Urinary bladder (tissue), 4 donors: Measurements from ENCODE around the gene HMCN2. TPM values are rescaled to one million over a fixed set of nuclear protein-coding genes. Genes with fewer than 3 reads are reported as not detected.

Source experiments
- DNase-seq: peaks from one replicate; pipeline ENCODE4 v3.0.0-alpha.2; 2015; ENCODE audit errors: extremely low spot score
- H3K27ac ChIP-seq: one replicate; pipeline ENCODE4 v1.5.1; 2013; ENCODE audit warnings: low read depth, mild to moderate bottlenecking, moderate library complexity
- H3K36me3 ChIP-seq: one replicate; pipeline ENCODE4 v1.6.1; 2013; ENCODE audit warnings: mild to moderate bottlenecking, moderate library complexity; ENCODE audit not compliant: insufficient read depth
- H3K4me1 ChIP-seq: one replicate; pipeline ENCODE4 v1.6.1; 2013; ENCODE audit warnings: mild to moderate bottlenecking, moderate library complexity; ENCODE audit not compliant: insufficient read depth
- H3K4me3 ChIP-seq: one replicate; pipeline ENCODE4 v1.5.1; 2013; ENCODE audit warnings: low read depth, low read length
- WGBS: extraction: QIAGEN DNeasy Blood & Tissue Kit; methylation state at CpG from one replicate; pipeline ENCODE4 v1.1.7; 2013; 5-methylcytosine and 5-hydroxymethylcytosine counted together
- polyA plus RNA-seq: library from polyadenylated mRNA; stranded (reverse); fragments of 200-250 nt; gene quantifications from one replicate; pipeline ENCODE4 v1.2.3, GENCODE V29; 2013
- total RNA-seq: library from RNA; depleted of rRNA; stranded (reverse); fragments of >200 nt; gene quantifications from one replicate; pipeline ENCODE4 v1.2.3, GENCODE V29; 2014
- donor health status: healthy with polysubstance abuse.
- donor health status: healthy.

HMCN2 gene
- total and polyA plus RNA-seq, 2 donors: 14.6 to 15.9 TPM

DNA sequence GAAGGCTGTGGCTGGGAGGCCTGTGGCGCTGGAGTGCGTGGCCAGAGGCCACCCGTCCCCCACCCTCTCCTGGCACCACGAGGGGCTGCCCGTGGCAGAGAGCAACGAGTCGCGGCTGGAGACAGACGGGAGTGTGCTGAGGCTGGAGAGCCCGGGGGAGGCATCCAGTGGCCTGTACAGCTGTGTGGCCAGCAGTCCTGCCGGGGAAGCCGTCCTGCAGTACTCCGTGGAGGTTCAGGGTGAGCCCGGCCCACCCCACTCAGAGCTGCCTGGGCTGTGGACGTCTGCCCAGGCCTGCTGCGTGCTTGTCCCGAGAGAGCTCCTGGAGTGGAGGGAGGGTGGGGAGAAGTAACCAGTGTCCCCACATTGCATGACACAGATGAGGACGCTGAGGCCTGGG lies 89.2 kb downstream of the HMCN2 start:
- 84% methylated on average over 18 of the region's 18 CpGs for whole genome bisulfite sequencing
- no peak for DNase-seq

DNA sequence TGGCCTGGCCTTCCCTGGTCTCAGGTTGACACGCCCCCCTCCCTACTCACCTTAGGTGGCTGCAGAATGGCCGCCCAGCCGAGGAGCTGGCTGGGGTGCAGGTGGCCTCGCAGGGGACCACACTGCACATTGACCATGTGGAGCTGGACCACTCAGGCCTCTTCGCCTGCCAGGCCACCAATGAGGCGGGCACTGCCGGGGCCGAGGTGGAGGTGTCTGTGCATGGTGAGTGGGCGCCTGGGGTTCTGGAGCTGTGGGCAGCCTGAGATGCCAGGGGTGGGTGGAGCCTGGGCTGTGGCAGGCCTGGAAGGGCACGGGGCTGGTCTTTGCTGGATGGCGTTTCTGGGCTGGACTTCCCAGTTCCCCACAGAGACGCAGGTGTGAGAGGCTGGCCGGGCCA lies 90.5 kb downstream of the HMCN2 start:
- Histone ChIP-seq H3K4me3 (no peak overlapping the region), H3K36me3 (no peaks in the 10 kb centered on the region), H3K4me1 (no peaks in the 10 kb centered on the region), H3K27ac (no peak overlapping the region)
- no peak for DNase-seq
- WGBS: 91% methylated on average over 13 of the region's 13 CpGs

More for the DNA sequence above, 89.2 kb downstream of the HMCN2 start:
- Histone ChIP-seq H3K4me1 (no peaks in the 10 kb centered on the region), H3K4me3 (no peak overlapping the region), H3K36me3 (no peaks in the 10 kb centered on the region), H3K27ac (no peak overlapping the region)

DNA sequence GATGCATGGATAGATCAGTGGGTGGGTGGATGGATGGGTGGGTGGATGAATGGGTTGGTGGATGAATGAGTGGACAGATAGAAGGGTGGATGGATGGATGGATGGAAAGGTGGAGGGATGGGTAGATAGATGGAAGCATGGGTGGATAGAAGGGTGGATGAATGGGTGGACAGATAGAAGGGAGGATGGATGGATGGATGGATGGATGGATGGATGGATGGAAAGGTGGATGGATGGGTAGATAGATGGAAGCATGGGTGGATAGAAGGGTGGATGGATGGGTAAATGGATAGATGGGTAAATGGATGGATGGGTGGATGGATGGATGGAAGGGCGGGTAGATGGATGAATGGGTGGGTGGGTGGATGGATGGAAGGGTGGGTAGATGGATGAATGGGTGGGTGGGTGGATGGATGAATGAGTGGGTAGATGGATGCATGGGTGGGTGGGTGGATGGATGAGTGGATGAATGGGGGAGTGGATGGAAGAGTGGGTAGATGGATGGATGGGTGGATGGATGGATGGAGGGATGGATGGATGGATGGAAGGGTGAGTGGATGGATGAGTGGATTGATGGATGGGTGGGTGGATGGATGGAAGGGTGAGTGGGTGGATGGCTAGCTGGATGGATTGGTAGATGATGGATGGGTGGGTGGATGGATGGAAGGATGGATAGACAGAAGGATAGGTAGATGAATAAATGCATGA lies 91.5 kb downstream of the HMCN2 start:
- Histone ChIP-seq H3K4me1 (no peaks in the 10 kb centered on the region), H3K4me3 (no peak overlapping the region), H3K36me3 (no peaks in the 10 kb centered on the region), H3K27ac (no peak overlapping the region)
- 89% methylated on average over 1 of the region's 1 CpG for WGBS
- no peak for DNase-seq

DNA sequence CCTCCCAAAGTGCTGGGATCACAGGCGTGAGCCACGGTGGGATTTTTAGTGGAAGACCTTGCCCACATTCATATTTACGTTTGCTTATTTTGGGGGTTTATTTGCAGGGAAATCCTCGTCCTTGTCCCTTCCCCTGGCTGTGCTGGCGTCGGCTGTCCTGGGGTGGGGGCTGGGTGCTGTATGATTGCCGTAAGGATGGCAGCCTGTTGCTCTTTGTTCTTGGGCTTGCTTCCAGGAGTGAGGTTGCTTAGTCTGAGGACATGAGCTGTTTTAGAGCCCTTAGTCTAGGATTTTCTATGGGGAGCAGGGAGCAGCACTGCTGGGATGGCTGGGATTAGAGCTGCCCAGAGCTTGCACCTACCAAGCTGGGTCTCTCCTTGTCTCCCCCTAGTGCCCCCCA lies 93.4 kb downstream of the HMCN2 start:
- H3K27ac ChIP-seq: no peak overlapping the region
- no peaks in the 10 kb centered on the region for H3K36me3 ChIP-seq
- WGBS: 70% methylated on average over 7 of the region's 7 CpGs
- DNase-seq: no peak
- H3K4me3 ChIP-seq: no peak overlapping the region
- no peaks in the 10 kb centered on the region for H3K4me1 ChIP-seq

DNA sequence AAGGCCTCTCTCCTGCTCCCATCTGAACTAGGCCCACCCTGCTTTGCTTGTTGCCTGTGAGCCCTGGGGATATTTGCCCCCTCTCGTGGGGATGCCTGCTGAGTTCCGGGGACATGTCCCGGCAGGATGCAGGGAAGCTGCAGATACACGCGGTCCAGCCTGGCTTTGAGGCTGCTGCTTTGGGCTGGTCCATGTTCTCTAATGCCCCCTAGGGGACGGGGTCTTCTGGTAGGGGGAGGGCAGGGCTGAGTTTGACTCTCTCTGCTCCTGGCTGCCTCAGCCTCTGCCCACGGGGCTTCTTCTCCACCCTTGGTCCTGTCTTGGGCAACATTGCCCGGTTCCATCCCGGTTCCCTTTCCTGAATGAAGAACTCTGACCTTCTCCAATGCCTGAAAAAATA lies 94.3 kb downstream of the HMCN2 start:
- 78% methylated on average over 9 of the region's 9 CpGs for WGBS

DNA sequence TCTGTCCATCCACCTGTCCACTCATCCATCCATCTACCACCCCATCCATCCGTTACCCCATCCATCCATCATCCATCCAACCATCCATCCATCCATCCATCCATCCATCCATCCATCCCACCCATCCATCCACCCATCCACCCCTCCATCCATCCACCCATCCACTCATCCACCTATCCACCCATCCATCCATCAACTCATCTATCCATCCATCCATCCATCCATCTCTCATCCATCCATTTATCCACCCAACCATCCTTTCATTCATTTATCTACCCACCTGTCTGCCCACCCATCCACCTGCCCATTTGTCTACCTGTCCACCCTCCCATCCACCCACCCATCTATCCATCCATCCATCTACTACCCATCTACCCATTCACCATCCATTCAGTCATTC lies 95.1 kb downstream of the HMCN2 start:
- H3K27ac ChIP-seq: no peak overlapping the region
- WGBS: 97% methylated on average over 1 of the region's 1 CpG
- H3K4me3 ChIP-seq: no peak overlapping the region
- H3K36me3 ChIP-seq: no peaks in the 10 kb centered on the region
- DNase-seq: no peak
- H3K4me1 ChIP-seq: no peaks in the 10 kb centered on the region

More for the DNA sequence above, 94.3 kb downstream of the HMCN2 start:
- no peaks in the 10 kb centered on the region for H3K36me3 ChIP-seq
- DNase-seq: no peak
- H3K4me3 ChIP-seq: no peak overlapping the region
- no peak overlapping the region for H3K27ac ChIP-seq
- H3K4me1 ChIP-seq: no peaks in the 10 kb centered on the region

DNA sequence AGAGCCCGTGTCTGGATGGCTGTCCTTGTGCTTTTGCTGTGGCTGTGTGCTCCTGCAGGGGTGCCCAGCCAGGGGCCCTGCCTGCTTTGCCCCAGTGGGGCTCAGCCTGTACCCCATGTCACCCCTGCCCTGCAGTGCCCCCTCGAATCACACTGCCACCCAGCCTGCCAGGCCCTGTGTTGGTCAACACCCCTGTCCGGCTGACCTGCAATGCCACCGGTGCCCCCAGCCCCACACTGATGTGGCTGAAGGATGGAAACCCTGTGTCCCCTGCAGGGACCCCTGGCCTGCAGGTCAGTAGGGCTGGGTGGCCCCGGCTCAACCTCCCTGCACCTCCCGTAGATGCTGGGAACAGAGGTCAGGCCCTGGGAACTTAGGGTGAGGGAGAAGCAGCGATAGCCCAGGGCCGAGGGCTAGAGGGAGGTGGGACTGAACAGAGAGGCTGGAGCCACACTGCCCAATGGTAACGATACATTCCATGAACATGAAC lies 96.4 kb downstream of the HMCN2 start:
- H3K4me1 ChIP-seq: no peaks in the 10 kb centered on the region
- H3K4me3 ChIP-seq: no peak overlapping the region
- no peak for DNase-seq
- H3K27ac ChIP-seq: no peak overlapping the region
- 94% methylated on average over 9 of the region's 9 CpGs for WGBS
- no peaks in the 10 kb centered on the region for H3K36me3 ChIP-seq

DNA sequence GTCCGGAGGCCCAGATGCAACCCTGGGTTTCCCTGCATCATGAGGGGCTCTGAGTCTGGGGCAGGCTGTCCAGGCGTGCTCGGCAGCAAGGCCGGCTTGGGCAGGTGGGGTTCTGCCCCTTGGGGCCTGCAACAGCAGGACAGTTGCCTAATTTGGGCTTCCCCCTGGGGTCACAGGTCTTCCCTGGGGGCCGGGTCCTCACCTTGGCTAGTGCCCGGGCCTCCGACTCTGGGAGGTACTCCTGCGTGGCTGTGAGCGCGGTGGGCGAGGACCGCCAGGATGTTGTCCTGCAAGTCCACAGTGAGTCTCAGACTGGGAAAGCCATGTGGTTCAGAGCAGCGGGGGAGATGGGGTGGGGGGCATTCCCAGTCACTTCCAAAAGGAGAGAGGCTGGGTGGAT lies 97.1 kb downstream of the HMCN2 start:
- no peaks in the 10 kb centered on the region for H3K4me1 ChIP-seq
- WGBS: 96% methylated on average over 13 of the region's 13 CpGs
- no peak overlapping the region for H3K27ac ChIP-seq
- no peaks in the 10 kb centered on the region for H3K36me3 ChIP-seq
- no peak overlapping the region for H3K4me3 ChIP-seq
- DNase-seq: no peak

DNA sequence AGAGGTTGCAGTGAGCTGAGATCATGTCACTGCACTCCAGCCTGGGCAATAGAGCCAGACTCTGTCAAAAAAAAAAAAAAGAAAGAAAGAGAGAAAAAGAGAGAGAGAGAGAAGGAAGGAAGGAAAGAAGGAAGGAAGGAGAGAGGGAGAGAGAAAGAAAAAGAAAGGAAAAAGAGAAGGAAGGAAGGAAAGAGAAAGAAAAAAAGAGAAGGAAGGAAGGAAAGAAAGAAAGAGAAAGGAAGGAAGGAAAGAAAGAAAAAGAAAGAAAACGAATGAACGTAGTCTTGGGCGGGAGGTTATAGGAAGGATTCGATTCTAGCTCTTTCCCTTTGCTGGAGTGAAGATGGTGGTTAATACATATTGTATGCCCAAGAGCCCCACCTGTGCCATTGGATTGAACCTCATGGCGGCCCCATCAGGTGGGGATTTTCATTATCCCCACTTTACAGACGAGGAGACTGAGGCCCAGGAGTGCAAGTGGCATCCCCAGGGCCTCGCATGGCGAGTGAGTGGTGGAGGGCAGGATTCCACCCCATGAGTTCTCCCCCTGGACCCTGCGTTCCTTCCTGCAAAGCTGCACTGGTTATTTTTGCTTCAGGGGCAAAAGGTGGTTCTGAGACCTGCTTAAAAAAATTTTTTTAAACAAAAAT lies 98.3 kb downstream of the HMCN2 start:
- no peak overlapping the region for H3K27ac ChIP-seq
- H3K4me1 ChIP-seq: no peaks in the 10 kb centered on the region
- no peaks in the 10 kb centered on the region for H3K36me3 ChIP-seq
- no peak overlapping the region for H3K4me3 ChIP-seq
- DNase-seq: no peak
- WGBS: 92% methylated on average over 9 of the region's 9 CpGs

DNA sequence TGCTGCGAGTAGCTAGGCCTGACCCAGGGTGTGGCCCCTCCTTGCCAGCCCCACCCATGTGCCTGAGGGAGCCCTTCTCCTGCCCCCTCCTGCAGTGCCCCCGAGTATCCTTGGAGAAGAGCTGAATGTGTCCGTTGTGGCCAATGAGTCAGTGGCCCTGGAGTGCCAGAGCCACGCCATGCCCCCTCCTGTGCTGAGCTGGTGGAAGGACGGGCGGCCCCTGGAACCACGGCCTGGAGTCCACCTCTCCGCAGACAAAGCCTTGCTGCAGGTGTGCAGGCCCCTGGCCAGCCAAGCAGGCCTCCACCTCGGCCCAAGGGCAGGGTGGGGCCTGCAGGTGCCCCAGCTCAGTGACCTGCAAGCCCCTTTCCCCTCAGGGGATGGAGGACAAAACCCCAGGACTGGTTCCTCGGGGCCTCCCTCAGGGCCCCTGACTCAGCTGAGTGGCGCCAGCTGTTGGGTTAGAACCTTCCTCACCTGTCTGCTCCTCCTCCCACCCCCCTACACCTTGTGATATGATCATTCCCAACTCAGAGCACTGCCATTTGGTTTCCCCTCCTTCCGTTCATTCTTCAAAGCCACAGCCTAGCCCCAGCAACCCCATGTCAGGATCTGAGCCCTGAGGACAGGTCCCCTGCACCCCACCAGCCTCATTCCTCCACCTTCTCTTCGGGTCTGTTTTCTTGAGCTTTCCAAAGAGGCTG lies 99.2 kb downstream of the HMCN2 start:
- WGBS: 84% methylated on average over 13 of the region's 13 CpGs
- no peak overlapping the region for H3K4me3 ChIP-seq
- no peak overlapping the region for H3K27ac ChIP-seq
- no peak for DNase-seq
- no peaks in the 10 kb centered on the region for H3K4me1 ChIP-seq
- H3K36me3 ChIP-seq: no peaks in the 10 kb centered on the region

DNA sequence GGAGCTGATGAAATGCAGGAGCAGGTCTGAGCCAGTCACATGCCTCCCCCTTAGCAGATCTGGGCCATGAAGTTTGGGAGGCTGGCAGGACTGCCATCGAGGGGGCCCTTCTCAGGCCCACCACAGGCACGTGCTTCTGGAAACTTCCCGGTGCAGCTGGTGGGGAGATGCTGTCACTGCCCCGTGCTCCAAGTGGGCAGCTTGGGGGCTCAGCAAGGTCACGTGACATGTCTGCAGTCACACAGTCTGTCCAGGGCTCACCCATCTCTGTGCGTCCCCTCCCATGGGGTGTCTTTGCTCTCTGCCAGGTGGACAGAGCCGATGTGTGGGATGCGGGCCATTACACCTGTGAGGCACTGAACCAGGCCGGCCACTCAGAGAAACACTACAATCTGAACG lies 99.8 kb downstream of the HMCN2 start:
- Histone ChIP-seq H3K4me3 (no peak overlapping the region), H3K4me1 (no peaks in the 10 kb centered on the region), H3K36me3 (no peaks in the 10 kb centered on the region), H3K27ac (no peak overlapping the region)
- DNase-seq: no peak
- 82% methylated on average over 10 of the region's 10 CpGs for WGBS

DNA sequence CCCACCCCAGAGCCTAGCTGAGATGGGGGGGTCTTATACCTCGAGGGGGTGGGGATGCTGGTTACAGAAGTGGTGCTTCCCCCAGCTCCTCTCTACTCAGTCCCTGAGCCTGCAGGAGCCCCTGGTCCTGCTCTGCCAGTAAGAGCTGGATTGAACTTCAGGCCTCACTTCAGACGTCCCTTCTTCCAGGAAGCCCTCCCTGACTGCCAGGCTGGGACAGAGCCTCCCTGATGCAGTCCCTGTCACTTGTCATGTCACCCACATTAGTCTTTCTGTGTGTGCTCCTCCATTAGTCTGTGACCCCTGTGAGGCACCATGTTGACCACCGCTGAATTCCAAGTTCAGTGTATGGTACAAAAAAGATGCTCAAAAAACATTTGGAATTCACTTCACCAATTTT lies 100.5 kb downstream of the HMCN2 start:
- DNase-seq: no peak
- Histone ChIP-seq H3K27ac (no peak overlapping the region), H3K4me1 (no peaks in the 10 kb centered on the region), H3K4me3 (no peak overlapping the region), H3K36me3 (no peaks in the 10 kb centered on the region)
- WGBS: 89% methylated on average over 3 of the region's 3 CpGs

DNA sequence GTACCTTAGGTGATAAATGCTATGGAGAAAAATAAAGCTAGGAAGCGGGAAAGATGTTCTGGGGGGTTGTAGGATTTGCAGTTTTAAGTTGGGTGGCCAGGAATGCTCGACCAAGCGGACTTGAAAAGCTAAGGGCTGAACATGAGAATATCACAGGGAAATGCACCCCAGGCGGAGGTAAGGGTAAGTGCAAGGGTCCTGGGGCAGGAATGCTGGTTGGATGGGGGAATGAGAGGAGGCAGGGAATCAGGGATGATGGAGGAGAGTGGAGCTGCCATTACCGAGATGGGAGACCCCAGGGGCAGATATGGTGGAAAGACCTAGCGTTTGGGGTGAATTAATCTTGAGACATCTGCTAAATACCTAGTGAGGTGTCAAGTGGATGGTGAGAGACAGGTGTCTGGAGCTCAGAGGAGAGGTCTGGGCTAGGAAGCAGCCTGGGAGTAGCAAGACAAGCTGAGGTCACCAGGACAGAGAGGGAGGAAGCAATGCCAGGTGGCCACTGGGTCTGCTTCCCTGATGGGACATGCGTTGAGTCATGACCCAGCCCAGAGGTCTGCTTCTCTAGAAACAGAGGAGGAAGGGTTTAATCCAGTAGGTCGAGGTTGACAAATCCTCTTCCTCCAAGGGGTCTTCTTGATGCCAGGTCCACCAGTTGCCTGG lies 101.5 kb downstream of the HMCN2 start:
- WGBS: 91% methylated on average over 8 of the region's 8 CpGs
- H3K4me1 ChIP-seq: no peaks in the 10 kb centered on the region
- no peak overlapping the region for H3K27ac ChIP-seq
- DNase-seq: no peak
- no peak overlapping the region for H3K4me3 ChIP-seq
- no peaks in the 10 kb centered on the region for H3K36me3 ChIP-seq
